ENCODE measurements around the gene FAM25G.

The FAM25G gene

GRCh38 chr10:47449102-47449978, 42.2 kb downstream of the FAM25G start:
- no peak for DNase-seq (ENCODE audit: low read depth in 2 of 2)

GRCh38 chr10:47447705-47448104, 43.8 kb downstream of the FAM25G start:
- no peak for DNase-seq (ENCODE audit: low read depth in 2 of 2)

GRCh38 chr10:47447209-47447608, 44.3 kb downstream of the FAM25G start:
- DNase-seq (ENCODE audit: low read depth in 2 of 2): no peak

GRCh38 chr10:47445720-47446119, 45.8 kb downstream of the FAM25G start:
- no peak for DNase-seq (ENCODE audit: low read depth in 2 of 2)

GRCh38 chr10:47444047-47444446, 47.5 kb downstream of the FAM25G start:
- DNase-seq (ENCODE audit: low read depth in 2 of 2): no peak

- no peak for DNase-seq (ENCODE audit: low read depth in 2 of 2)
Observed at GRCh38 chr10:47443145-47443544, 48.4 kb downstream of the FAM25G start.

GRCh38 chr10:47442351-47442750, 49.1 kb downstream of the FAM25G start:
- no peak for DNase-seq (ENCODE audit: low read depth in 2 of 2)

GRCh38 chr10:47441938-47442337, 49.6 kb downstream of the FAM25G start:
- DNase-seq (ENCODE audit: low read depth in 2 of 2): no peak

GRCh38 chr10:47440207-47440606, 51.3 kb downstream of the FAM25G start:
- no peak for DNase-seq (ENCODE audit: low read depth in 2 of 2)

- DNase-seq (ENCODE audit: low read depth in 2 of 2): no peak
Observed at GRCh38 chr10:47438857-47439474, 52.5 kb downstream of the FAM25G start.

Data from stimulated activated CD8-positive, alpha-beta memory T cell treated with anti-CD3 and anti-CD28 coated beads, Interleukin-7, amount 100 ng/mL, for 4 hours (primary cell).